Endothelial cell of umbilical vein (primary cell): ENCODE data around the gene SLC34A2. TPM values are rescaled to one million over a fixed set of nuclear protein-coding genes. Genes with fewer than 3 reads are reported as not detected.

Experiments used
- BruUV-seq: library from RNA; stranded (reverse); fragments of 400-500 nt; replicated peaks from 2 replicates; lab custom pipeline; 2021; lab: Mats Ljungman, UMichigan
- CTCF ChIA-PET: fragments of 300-600, 350-600 bp; sonication (Branson Sonifier 250); formaldehyde crosslinking; loops from one replicate; lab custom pipeline; 2021; ENCODE audit warnings: antibody characterized with exemption, inconsistent platforms; lab: Charles Lee
- POLR2A ChIA-PET: fragments of 300-600, 350-600 bp; sonication (Branson Sonifier 250); formaldehyde crosslinking; loops from one replicate; lab custom pipeline; 2021; ENCODE audit warnings: antibody characterized with exemption, inconsistent platforms; lab: Charles Lee
- DNase-seq: peaks from one replicate; pipeline ENCODE4 v3.0.0-alpha.2; 2011; ENCODE audit warnings: low read depth, low spot score
- FAIRE-seq: peaks from 2 replicates; lab custom pipeline; 2011; peaks lifted over from hg19 to GRCh38; lab: Jason Lieb, UNC
- H2AFZ ChIP-seq: 2 replicates; pipeline ENCODE4 v1.6.0; 2012; ENCODE audit warnings: low read depth, low read length, control low read depth, inconsistent platforms
- H3K27ac ChIP-seq: 2 replicates; pipeline ENCODE4 v1.5.1; 2011; ENCODE audit warnings: low read depth, mild to moderate bottlenecking, control low read depth, low read length, moderate library complexity; ENCODE audit not compliant: insufficient read depth
- H3K27me3 ChIP-seq, 2 experiments: 2 replicates each; pipeline versions ENCODE4 v1.6.0 to v1.6.1; 2011; ENCODE audit warnings: low read length in 2 of 2, mixed read lengths in 1 of 2; ENCODE audit not compliant: control insufficient read depth in 2 of 2, insufficient read depth in 2 of 2
- H3K36me3 ChIP-seq, 2 experiments: 2 replicates in 1 of 2; 3 replicates in 1 of 2; pipeline ENCODE4 v1.5.1; 2011; ENCODE audit warnings: low read length in 2 of 2, mild to moderate bottlenecking in 1 of 2, moderate library complexity in 1 of 2; ENCODE audit not compliant: control insufficient read depth in 2 of 2, insufficient read depth in 2 of 2; ENCODE audit errors: extremely low read depth in 1 of 2
- H3K4me1 ChIP-seq: 3 replicates; pipeline ENCODE4 v1.5.1; 2011; ENCODE audit warnings: mild to moderate bottlenecking, low read length; ENCODE audit not compliant: control insufficient read depth, insufficient read depth; ENCODE audit errors: extremely low read depth
- H3K4me2 ChIP-seq: 2 replicates; pipeline ENCODE4 v1.6.1; 2011; ENCODE audit warnings: low read length, control low read depth, mixed read lengths; ENCODE audit not compliant: insufficient read depth
- H3K4me3 ChIP-seq, 3 experiments: fragments of 200-600 bp in 1 of 3; sonication (generic), shearing (Covaris generic) in 1 of 3; replicated peaks in 1 of 3; 2 replicates each; pipeline ENCODE4 v1.5.1; 2011 to 2016; ENCODE audit warnings: control low read depth in 3 of 3, low read length in 3 of 3, mild to moderate bottlenecking in 2 of 3, inconsistent platforms in 1 of 3, low read depth in 1 of 3, moderate library complexity in 1 of 3; ENCODE audit not compliant: insufficient read depth in 1 of 3
- H3K79me2 ChIP-seq: 2 replicates; pipeline ENCODE4 v1.6.0; 2012; ENCODE audit warnings: low read length, inconsistent platforms; ENCODE audit not compliant: control insufficient read depth, insufficient read depth
- H3K9ac ChIP-seq: replicated peaks from 2 replicates; pipeline ENCODE3; 2011; ENCODE audit warnings: low read length, control low read depth; ENCODE audit not compliant: insufficient read depth; ENCODE audit errors: extremely low read depth
- H3K9me1 ChIP-seq: replicated peaks from 3 replicates; pipeline ENCODE4 v1.6.0; 2011; ENCODE audit warnings: mild to moderate bottlenecking, low read length; ENCODE audit not compliant: control insufficient read depth, insufficient read depth; ENCODE audit errors: extremely low read depth
- H3K9me3 ChIP-seq: replicated peaks from 2 replicates; pipeline ENCODE4 v1.5.1; 2012; ENCODE audit warnings: low read length, inconsistent platforms; ENCODE audit not compliant: control insufficient read depth, insufficient read depth
- H4K20me1 ChIP-seq: replicated peaks from 2 replicates; pipeline ENCODE3; 2011; ENCODE audit warnings: mild to moderate bottlenecking, low read length; ENCODE audit not compliant: control insufficient read depth, insufficient read depth; ENCODE audit errors: extremely low read depth
- CTCF ChIP-seq, 2 donors: IDR thresholded peaks; 1 replicate in 1 of 2; 2 replicates in 1 of 2; pipeline ENCODE4 v1.5.1; 2011; ENCODE audit warnings: low read length in 2 of 2, mild to moderate bottlenecking in 2 of 2, moderate library complexity in 2 of 2, control low read depth in 1 of 2, inconsistent platforms in 1 of 2, low read depth in 1 of 2; ENCODE audit not compliant: insufficient read depth in 1 of 2; ENCODE audit errors: extremely low read depth in 1 of 2
- EZH2 ChIP-seq: IDR thresholded peaks from 2 replicates; pipeline ENCODE4 v1.6.1; 2012; ENCODE audit warnings: borderline replicate concordance, low read depth, mild to moderate bottlenecking, moderate library complexity, low read length, inconsistent platforms; ENCODE audit not compliant: severe bottlenecking
- FOS ChIP-seq: IDR thresholded peaks from 2 replicates; pipeline ENCODE4 v1.6.1; 2011; ENCODE audit warnings: mild to moderate bottlenecking, low read length, moderate library complexity, borderline replicate concordance; ENCODE audit not compliant: insufficient read depth
- GATA2 ChIP-seq: IDR thresholded peaks from 2 replicates; pipeline ENCODE4 v1.7.0; 2011; ENCODE audit warnings: low read depth, mild to moderate bottlenecking, moderate library complexity, mixed read lengths, low read length; ENCODE audit not compliant: insufficient read length, insufficient read depth
- MYC ChIP-seq: IDR thresholded peaks from one replicate; pipeline ENCODE4 v1.6.1; 2011; ENCODE audit warnings: mild to moderate bottlenecking, low read depth, low read length
- POLR2A ChIP-seq: IDR thresholded peaks from 2 replicates; pipeline ENCODE4 v1.6.1; 2012; ENCODE audit warnings: low read depth, mild to moderate bottlenecking, control low read depth, low read length
- POLR2AphosphoS5 ChIP-seq: IDR thresholded peaks from 2 replicates; pipeline ENCODE4 v1.6.1; 2012; ENCODE audit warnings: low read depth, mild to moderate bottlenecking, control low read depth, low read length, moderate library complexity; ENCODE audit not compliant: insufficient read depth
- dilution Hi-C: fragments of 300-500 bp; cut with MboI; formaldehyde crosslinking; loops from one replicate; pipeline ENCODE4 v1.15.0; 2019; ENCODE audit warnings: low sequenced_read_pairs; ENCODE audit not compliant: extremely low pct_ligation_motif_present
- intact Hi-C: fragments of 100-400 bp; cut with micrococcal nuclease; formaldehyde crosslinking; loops from one replicate; pipeline ENCODE4 v1.10.0; 2022
- polyA plus RNA-seq, 4 experiments: library from polyadenylated mRNA; depleted of rRNA in 3 of 4; stranded (reverse) in 3 of 4; unstranded in 1 of 4; fragments of >200 nt; gene quantifications; 2 replicates each; pipeline versions ENCODE4 v1.2.1 to v1.2.3, GENCODE V29; 2011 to 2012; ENCODE audit warnings: missing spikeins in 1 of 4
- total RNA-seq: library from RNA; stranded (reverse); gene quantifications from 2 replicates; pipeline ENCODE4 v1.2.3, GENCODE V29; 2021
- TF ChIP-seq, protein P1 (sequence below): IDR thresholded peaks from 2 replicates; pipeline ENCODE4 v1.6.1; 2011; ENCODE audit not compliant: insufficient read depth, insufficient read length

SLC34A2 gene
- total and polyA plus RNA-seq, 2 donors (not counting 3 experiments of a cell fraction or from before 2014, with no cell fraction given), result not detected

DNA sequence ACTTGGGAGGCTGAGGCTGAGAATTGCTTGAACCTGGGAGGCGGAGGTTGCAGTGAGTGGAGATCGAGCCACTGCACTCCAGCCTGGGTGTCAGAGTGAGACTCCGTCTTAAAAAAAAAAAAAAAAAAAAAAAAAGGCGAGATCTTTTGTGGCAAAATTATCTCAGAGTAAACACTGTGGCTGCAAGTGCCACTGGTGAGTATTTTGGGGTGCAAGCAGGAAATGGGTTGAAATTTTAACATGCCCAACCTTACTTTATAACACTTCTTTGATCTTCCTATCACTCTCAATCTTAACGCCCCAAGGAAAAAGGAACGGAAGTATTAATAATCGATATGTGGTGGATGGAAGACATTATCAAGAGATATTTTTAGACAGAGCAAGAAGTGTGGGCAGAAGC lies 32.1 kb downstream of the SLC34A2 start:
- CTCF ChIA-PET, result no interaction called here
- no peak overlapping the region for H3K9ac ChIP-seq
- no peaks in the 10 kb centered on the region for H3K79me2 ChIP-seq
- H3K27me3 ChIP-seq, result no peaks in the 10 kb centered on the region
- H3K4me2 ChIP-seq, result no peak overlapping the region
- TF ChIP-seq MYC, result no peak
- TF ChIP-seq CTCF (IDR thresholded peaks at IDR 0.05; ENCODE audit: extremely low read depth in 1 of 2, insufficient read depth in 1 of 2, low read depth in 1 of 2, low read length in 2 of 2), result no peak
- no peak for TF ChIP-seq EZH2
- intact Hi-C loops (no loop called here), dilution Hi-C loops (no loop called here)
- H3K4me1 ChIP-seq, result no peaks in the 10 kb centered on the region
- POLR2A ChIA-PET, result no interaction called here
- H2AFZ ChIP-seq, result no peak overlapping the region
- no peak for DNase-seq
- no peak overlapping the region for H3K4me3 ChIP-seq
- no TSS peak for BruUV-seq
- no peaks in the 10 kb centered on the region for H3K36me3 ChIP-seq
- H4K20me1 ChIP-seq, result no peaks in the 10 kb centered on the region
- H3K27ac ChIP-seq, result no peak overlapping the region
- H3K9me3 ChIP-seq, result no peaks in the 10 kb centered on the region
- no peak for FAIRE-seq
- H3K9me1 ChIP-seq, result no peaks in the 10 kb centered on the region

- POLR2A ChIA-PET, result no interaction called here
- H3K27me3 ChIP-seq, result no peaks in the 10 kb centered on the region
- TF ChIP-seq CTCF (IDR thresholded peaks at IDR 0.05; ENCODE audit: extremely low read depth in 1 of 2, insufficient read depth in 1 of 2, low read depth in 1 of 2, low read length in 2 of 2) (no peak), POLR2AphosphoS5 (no peak), EZH2 (no peak), FOS (no peak), GATA2 (no peak), POLR2A (no peak)
- TF ChIP-seq, protein P1, sequence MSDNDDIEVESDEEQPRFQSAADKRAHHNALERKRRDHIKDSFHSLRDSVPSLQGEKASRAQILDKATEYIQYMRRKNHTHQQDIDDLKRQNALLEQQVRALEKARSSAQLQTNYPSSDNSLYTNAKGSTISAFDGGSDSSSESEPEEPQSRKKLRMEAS, result no peak
- dilution Hi-C loops, result no loop called here
- CTCF ChIA-PET, result interaction anchor here (1.5 kb wide), 1 partner anchor 10 kb away, joined by 4 read pairs; no protein-coding TSS in a partner anchor
- no peaks in the 10 kb centered on the region for H4K20me1 ChIP-seq
- no peak overlapping the region for H3K9ac ChIP-seq
- H3K79me2 ChIP-seq, result no peaks in the 10 kb centered on the region
- no peaks in the 10 kb centered on the region for H3K36me3 ChIP-seq
- DNase-seq (no peak), FAIRE-seq (no peak)
- intact Hi-C loops, result no loop called here
- no peaks in the 10 kb centered on the region for H3K4me1 ChIP-seq
- H3K27ac ChIP-seq, result no peak overlapping the region
- no peak overlapping the region for H2AFZ ChIP-seq
- no peak overlapping the region for H3K4me3 ChIP-seq
- H3K9me3 ChIP-seq, result no peaks in the 10 kb centered on the region
- no peak overlapping the region for H3K4me2 ChIP-seq
- BruUV-seq, result no TSS peak
- H3K9me1 ChIP-seq, result no peaks in the 10 kb centered on the region
Measured at GRCh38 chr4:25694466-25694865, 38.8 kb downstream of the SLC34A2 start.
